ENCODE measurements around the gene LHPP.

GRCh38 chr10:124573726-124574455 lies 112.3 kb downstream of the LHPP start:
- TF ChIP-seq POLR2A (IDR thresholded peaks at IDR 0.05; ENCODE audit: low read depth, low read length) (no peak), POLR2AphosphoS5 (IDR thresholded peaks at IDR 0.05; ENCODE audit: low read depth, low read length) (no peak)

Data from GM12892 (cell line).